Trophoblast cell (in vitro differentiated cells and primary cell): ENCODE results near the gene C16orf74.

ENCODE experiments used
- DNase-seq, 2 donors: peaks; one replicate each; pipeline ENCODE4 v3.0.0-alpha.2; 2016
- H2AFZ ChIP-seq: 2 replicates; pipeline ENCODE4 v1.6.1; 2013; ENCODE audit warnings: low read length, moderate library complexity, mild to moderate bottlenecking; ENCODE audit not compliant: insufficient read depth, poor library complexity
- H2AK5ac ChIP-seq: 2 replicates; pipeline ENCODE4 v1.6.1; 2013; ENCODE audit warnings: mild to moderate bottlenecking, low read length
- H2BK120ac ChIP-seq: 2 replicates; pipeline ENCODE4 v1.6.1; 2013; ENCODE audit warnings: low read length, mild to moderate bottlenecking, moderate library complexity; ENCODE audit not compliant: insufficient read depth, poor library complexity
- H2BK12ac ChIP-seq: 2 replicates; pipeline ENCODE4 v1.6.1; 2013; ENCODE audit warnings: mild to moderate bottlenecking, low read length, moderate library complexity
- H2BK5ac ChIP-seq: 2 replicates; pipeline ENCODE4 v1.6.1; 2013; ENCODE audit warnings: low read length, low read depth, moderate library complexity, mild to moderate bottlenecking; ENCODE audit not compliant: poor library complexity
- H3K14ac ChIP-seq: 2 replicates; pipeline ENCODE4 v1.6.1; 2013; ENCODE audit warnings: mild to moderate bottlenecking, low read length
- H3K18ac ChIP-seq: 2 replicates; pipeline ENCODE4 v1.6.1; 2013; ENCODE audit warnings: mild to moderate bottlenecking, low read length
- H3K23ac ChIP-seq: 2 replicates; pipeline ENCODE4 v1.6.1; 2013; ENCODE audit warnings: low read length
- H3K27ac ChIP-seq: 2 replicates; pipeline ENCODE4 v1.5.1; 2013; ENCODE audit warnings: low read depth, mild to moderate bottlenecking, inconsistent platforms, low read length, moderate library complexity
- H3K27me3 ChIP-seq: 2 replicates; pipeline ENCODE4 v1.6.1; 2013; ENCODE audit warnings: inconsistent platforms, mild to moderate bottlenecking, low read length, moderate library complexity; ENCODE audit not compliant: insufficient read depth
- H3K36me3 ChIP-seq, 2 experiments: 1 replicate in 1 of 2; 2 replicates in 1 of 2; pipeline ENCODE4 v1.6.1; 2013; ENCODE audit warnings: low read length in 2 of 2, mild to moderate bottlenecking in 2 of 2, moderate library complexity in 1 of 2; ENCODE audit not compliant: insufficient read depth in 2 of 2, control insufficient read depth in 1 of 2
- H3K4ac ChIP-seq: 2 replicates; pipeline ENCODE4 v1.6.1; 2013; ENCODE audit warnings: low read depth, mild to moderate bottlenecking, low read length, moderate library complexity
- H3K4me1 ChIP-seq, 2 experiments: 1 replicate in 1 of 2; 2 replicates in 1 of 2; pipeline ENCODE4 v1.6.1; 2013; ENCODE audit warnings: low read length in 2 of 2, mild to moderate bottlenecking in 2 of 2, moderate library complexity in 1 of 2; ENCODE audit not compliant: insufficient read depth in 2 of 2, control insufficient read depth in 1 of 2
- H3K4me2 ChIP-seq: 2 replicates; pipeline ENCODE4 v1.6.1; 2013; ENCODE audit warnings: inconsistent platforms, mild to moderate bottlenecking, low read length, moderate library complexity
- H3K4me3 ChIP-seq: 2 replicates; pipeline ENCODE4 v1.5.1; 2013; ENCODE audit warnings: mild to moderate bottlenecking, low read depth, low read length, inconsistent platforms
- H3K79me1 ChIP-seq: one replicate; pipeline ENCODE4 v1.6.1; 2013; ENCODE audit warnings: low read length
- H3K79me2 ChIP-seq: 2 replicates; pipeline ENCODE4 v1.6.1; 2013; ENCODE audit warnings: low read length, mild to moderate bottlenecking; ENCODE audit not compliant: control insufficient read depth, insufficient read depth, poor library complexity
- H3K9ac ChIP-seq: 2 replicates; pipeline ENCODE4 v1.6.1; 2013; ENCODE audit warnings: mild to moderate bottlenecking, low read length
- H3K9me3 ChIP-seq: 2 replicates; pipeline ENCODE4 v1.6.1; 2013; ENCODE audit warnings: low read depth, mild to moderate bottlenecking, control low read depth, inconsistent platforms, low read length; ENCODE audit not compliant: insufficient read depth
- H4K12ac ChIP-seq: 2 replicates; pipeline ENCODE4 v1.6.1; 2013; ENCODE audit warnings: low read depth, mild to moderate bottlenecking, low read length, moderate library complexity
- H4K8ac ChIP-seq: 2 replicates; pipeline ENCODE4 v1.6.1; 2013; ENCODE audit warnings: low read depth, mild to moderate bottlenecking, low read length, moderate library complexity
- H4K91ac ChIP-seq: one replicate; pipeline ENCODE4 v1.6.1; 2013; ENCODE audit warnings: low read depth, mild to moderate bottlenecking, low read length, moderate library complexity
- WGBS: extraction: QIAGEN DNeasy Blood & Tissue Kit; methylation state at CpG from one replicate; pipeline ENCODE4 v1.1.7; 2013; ENCODE audit warnings: missing lambda C conversion rate; ENCODE audit not compliant: insufficient read length, insufficient coverage; ENCODE audit errors: extremely low coverage; 5-methylcytosine and 5-hydroxymethylcytosine counted together

Gene C16orf74

GRCh38 chr16:85698459-85698891, 52.4 kb downstream of the C16orf74 start:
- Histone ChIP-seq H3K79me2 (no peaks in the 10 kb centered on the region), H3K23ac (no peak overlapping the region), H4K91ac (no peak overlapping the region), H2AK5ac (no peak overlapping the region), H3K9ac (no peak overlapping the region), H3K4me3 (no peak overlapping the region), H3K4me2 (no peak overlapping the region), H4K12ac (no peak overlapping the region), H3K4me1 (no peaks in the 10 kb centered on the region), H3K4ac (no peak overlapping the region), H3K14ac (no peak overlapping the region), H2BK120ac (no peak overlapping the region), H2BK12ac (no peak overlapping the region), H3K27me3 (no peaks in the 10 kb centered on the region), H2BK5ac (no peak overlapping the region), H3K79me1 (no peaks in the 10 kb centered on the region), H3K27ac (no peak overlapping the region), H4K8ac (no peak overlapping the region), H3K36me3 (no peaks in the 10 kb centered on the region), H3K18ac (no peak overlapping the region), H3K9me3 (peaks cover 2% of the 10 kb centered on the region), H2AFZ (no peak overlapping the region)
- no CpG with 5 or more reads among the region's 7 CpGs for WGBS
- no peak for DNase-seq

GRCh38 chr16:85697431-85697830, 53.5 kb downstream of the C16orf74 start:
- Histone ChIP-seq H2AFZ (no peak overlapping the region), H3K4ac (no peak overlapping the region), H3K4me3 (no peak overlapping the region), H3K23ac (no peak overlapping the region), H2BK12ac (no peak overlapping the region), H3K4me1 (no peaks in the 10 kb centered on the region), H3K79me1 (no peaks in the 10 kb centered on the region), H3K18ac (no peak overlapping the region), H2AK5ac (no peak overlapping the region), H4K91ac (no peak overlapping the region), H3K36me3 (no peaks in the 10 kb centered on the region), H3K9me3 (peaks cover 2% of the 10 kb centered on the region), H3K9ac (no peak overlapping the region), H3K79me2 (no peaks in the 10 kb centered on the region), H3K14ac (no peak overlapping the region), H4K12ac (no peak overlapping the region), H2BK120ac (no peak overlapping the region), H3K27ac (no peak overlapping the region), H4K8ac (no peak overlapping the region), H3K4me2 (no peak overlapping the region), H2BK5ac (no peak overlapping the region), H3K27me3 (no peaks in the 10 kb centered on the region)
- no peak for DNase-seq
- WGBS, result no CpG with 5 or more reads among the region's 14 CpGs

- no peak overlapping the region for H2AFZ ChIP-seq
- peaks cover 2% of the 10 kb centered on the region for H3K9me3 ChIP-seq
- no peak overlapping the region for H2BK120ac ChIP-seq
- no peak overlapping the region for H3K4ac ChIP-seq
- no peaks in the 10 kb centered on the region for H3K79me1 ChIP-seq
- no peak overlapping the region for H3K9ac ChIP-seq
- H3K27ac ChIP-seq, result no peak overlapping the region
- no peak overlapping the region for H4K12ac ChIP-seq
- H3K79me2 ChIP-seq, result no peaks in the 10 kb centered on the region
- no peak overlapping the region for H4K8ac ChIP-seq
- no peak overlapping the region for H4K91ac ChIP-seq
- H3K4me1 ChIP-seq, result no peaks in the 10 kb centered on the region
- H2AK5ac ChIP-seq, result no peak overlapping the region
- H3K4me2 ChIP-seq, result no peak overlapping the region
- H3K18ac ChIP-seq, result no peak overlapping the region
- no peak overlapping the region for H3K23ac ChIP-seq
- H3K27me3 ChIP-seq, result no peaks in the 10 kb centered on the region
- no peak overlapping the region for H2BK5ac ChIP-seq
- WGBS, result no CpG with 5 or more reads among the region's 16 CpGs
- no peak for DNase-seq
- H3K14ac ChIP-seq, result no peak overlapping the region
- no peaks in the 10 kb centered on the region for H3K36me3 ChIP-seq
- no peak overlapping the region for H3K4me3 ChIP-seq
- H2BK12ac ChIP-seq, result no peak overlapping the region
These were observed 54.1 kb downstream of the C16orf74 start for GRCh38 chr16:85696781-85697180.

- H3K23ac ChIP-seq, result no peak overlapping the region
- no peak for DNase-seq
- no peaks in the 10 kb centered on the region for H3K4me1 ChIP-seq
- no peak overlapping the region for H2BK120ac ChIP-seq
- no peaks in the 10 kb centered on the region for H3K36me3 ChIP-seq
- no peak overlapping the region for H3K14ac ChIP-seq
- H3K27me3 ChIP-seq, result no peaks in the 10 kb centered on the region
- no peak overlapping the region for H2BK5ac ChIP-seq
- no peaks in the 10 kb centered on the region for H3K79me1 ChIP-seq
- H3K4me3 ChIP-seq, result no peak overlapping the region
- no peak overlapping the region for H3K27ac ChIP-seq
- H3K9me3 ChIP-seq, result peaks cover 2% of the 10 kb centered on the region
- H4K91ac ChIP-seq, result no peak overlapping the region
- H3K4me2 ChIP-seq, result no peak overlapping the region
- H3K18ac ChIP-seq, result no peak overlapping the region
- H4K12ac ChIP-seq, result no peak overlapping the region
- H2BK12ac ChIP-seq, result no peak overlapping the region
- H3K79me2 ChIP-seq, result no peaks in the 10 kb centered on the region
- no peak overlapping the region for H2AK5ac ChIP-seq
- no peak overlapping the region for H4K8ac ChIP-seq
- H2AFZ ChIP-seq, result no peak overlapping the region
- WGBS, result no CpG with 5 or more reads among the region's 24 CpGs
- no peak overlapping the region for H3K4ac ChIP-seq
- no peak overlapping the region for H3K9ac ChIP-seq
These were observed 55.4 kb downstream of the C16orf74 start for GRCh38 chr16:85695196-85696128.
